WTC11 (cell line): ENCODE measurements around the gene RPP40. TPM values are rescaled to one million over a fixed set of nuclear protein-coding genes. Genes with fewer than 3 reads are reported as not detected.

Experiments used
- ATAC-seq: fragments of 200-7000 bp; cut with Tn5 transposase; 2 replicates; pipeline ENCODE4 v1.10.0; 2021; ENCODE audit warnings: mild to moderate bottlenecking, moderate library complexity
- CTCF ChIA-PET: fragments of 300-600 bp; sonication (Branson Sonifier 250); formaldehyde crosslinking; loops from one replicate; lab custom pipeline; 2021; ENCODE audit warnings: antibody characterized with exemption; lab: Charles Lee
- POLR2A ChIA-PET: fragments of 350-600 bp; sonication (Branson Sonifier 250); formaldehyde crosslinking; loops from one replicate; lab custom pipeline; 2021; ENCODE audit warnings: antibody characterized with exemption; lab: Charles Lee
- DNase-seq: peaks from one replicate; pipeline ENCODE4 v3.0.0; 2021; ENCODE audit warnings: low spot score
- H3K27ac Mint-ChIP-seq: 2 replicates; pipeline ENCODE4 v1.8.0; 2021; ENCODE audit warnings: mixed read lengths
- H3K27me3 Mint-ChIP-seq: 2 replicates; pipeline ENCODE4 v1.8.0; 2021; ENCODE audit warnings: low read depth, mild to moderate bottlenecking, moderate library complexity, mixed read lengths
- H3K36me3 Mint-ChIP-seq: 2 replicates; pipeline ENCODE4 v1.8.0; 2021; ENCODE audit warnings: mixed read lengths
- H3K4me1 Mint-ChIP-seq: 2 replicates; pipeline ENCODE4 v1.8.0; 2022; ENCODE audit warnings: mixed read lengths
- H3K4me3 Mint-ChIP-seq: 2 replicates; pipeline ENCODE4 v1.8.0; 2021; ENCODE audit warnings: mild to moderate bottlenecking, moderate library complexity, mixed read lengths
- H3K9me3 Mint-ChIP-seq: 2 replicates; pipeline ENCODE4 v1.8.0; 2021; ENCODE audit warnings: mixed read lengths
- AFF4 ChIP-seq: sonication (generic); formaldehyde crosslinking; IDR thresholded peaks from 2 replicates; pipeline ENCODE4 v1.8.1; 2023; ENCODE audit warnings: mild to moderate bottlenecking, missing genetic modification reagents, borderline replicate concordance
- ATF2 ChIP-seq: sonication (generic); formaldehyde crosslinking; IDR thresholded peaks from 2 replicates; pipeline ENCODE4 v1.8.1; 2022; ENCODE audit warnings: low read depth, missing genetic modification reagents, borderline replicate concordance
- ATF6 ChIP-seq: sonication (generic); formaldehyde crosslinking; IDR thresholded peaks from 2 replicates; pipeline ENCODE4 v1.8.1; 2023; ENCODE audit warnings: mild to moderate bottlenecking, missing genetic modification reagents
- EMX1 ChIP-seq: fragments of 250-450 bp; sonication (Bioruptor Pico); IDR thresholded peaks from 2 replicates; pipeline ENCODE4 v1.8.0; 2021; ENCODE audit warnings: mild to moderate bottlenecking
- FOXK1 ChIP-seq: sonication (generic); formaldehyde crosslinking; IDR thresholded peaks from 2 replicates; pipeline ENCODE4 v1.8.0; 2022; ENCODE audit warnings: mild to moderate bottlenecking, moderate library complexity, missing genetic modification reagents
- GTF2I ChIP-seq: fragments of 250-450 bp; sonication (Bioruptor Pico); conservative IDR thresholded peaks from 2 replicates; pipeline ENCODE4 v1.4.0; 2021; ENCODE audit warnings: mild to moderate bottlenecking
- HMGXB4 ChIP-seq: sonication (generic); formaldehyde crosslinking; IDR thresholded peaks from 2 replicates; pipeline ENCODE4 v1.8.1; 2023; ENCODE audit warnings: mild to moderate bottlenecking, moderate library complexity, missing genetic modification reagents
- JAZF1 ChIP-seq: fragments of 250-450 bp; sonication (Bioruptor Pico); IDR thresholded peaks from 2 replicates; pipeline ENCODE4 v1.9.0; 2021; ENCODE audit warnings: moderate library complexity, mild to moderate bottlenecking, inconsistent platforms
- MAX ChIP-seq: sonication (generic); formaldehyde crosslinking; IDR thresholded peaks from 2 replicates; pipeline ENCODE4 v1.8.0; 2022; ENCODE audit warnings: mild to moderate bottlenecking, missing genetic modification reagents
- MXD4 ChIP-seq: fragments of 250-450 bp; sonication (Bioruptor Pico); IDR thresholded peaks from 2 replicates; pipeline ENCODE4 v1.8.0; 2021; ENCODE audit warnings: mild to moderate bottlenecking, moderate library complexity, borderline replicate concordance
- PREB ChIP-seq: sonication (generic); formaldehyde crosslinking; IDR thresholded peaks from 2 replicates; pipeline ENCODE4 v1.8.1; 2022; ENCODE audit warnings: mild to moderate bottlenecking, missing genetic modification reagents, moderate library complexity, borderline replicate concordance
- RELA ChIP-seq: sonication (generic); formaldehyde crosslinking; IDR thresholded peaks from 2 replicates; pipeline ENCODE4 v1.8.1; 2022; ENCODE audit warnings: missing genetic modification reagents, mild to moderate bottlenecking, borderline replicate concordance
- SOX15 ChIP-seq: fragments of 250-450 bp; sonication (Bioruptor Pico); IDR thresholded peaks from 2 replicates; pipeline ENCODE4 v1.9.0; 2021; ENCODE audit warnings: mild to moderate bottlenecking
- TP53 ChIP-seq: sonication (generic); formaldehyde crosslinking; IDR thresholded peaks from 2 replicates; pipeline ENCODE4 v1.8.1; 2023; ENCODE audit warnings: mild to moderate bottlenecking, missing genetic modification reagents
- ZBTB21 ChIP-seq: sonication (generic); formaldehyde crosslinking; IDR thresholded peaks from 2 replicates; pipeline ENCODE4 v1.8.1; 2023; ENCODE audit warnings: mild to moderate bottlenecking, missing genetic modification reagents, borderline replicate concordance
- ZNF317 ChIP-seq: sonication (generic); formaldehyde crosslinking; IDR thresholded peaks from 2 replicates; pipeline ENCODE4 v1.8.1; 2023; ENCODE audit warnings: low read depth, mild to moderate bottlenecking, moderate library complexity, missing genetic modification reagents, borderline replicate concordance
- ZNF396 ChIP-seq: fragments of 250-450 bp; sonication (Bioruptor Pico); IDR thresholded peaks from 2 replicates; pipeline ENCODE4 v1.8.0; 2021; ENCODE audit warnings: mild to moderate bottlenecking, moderate library complexity, borderline replicate concordance
- ZNF512 ChIP-seq: sonication (generic); formaldehyde crosslinking; IDR thresholded peaks from 2 replicates; pipeline ENCODE4 v1.8.1; 2022; ENCODE audit warnings: missing genetic modification reagents, borderline replicate concordance
- ZNF671 ChIP-seq: fragments of 250-450 bp; sonication (Bioruptor Pico); IDR thresholded peaks from 2 replicates; pipeline ENCODE4 v1.8.0; 2021; ENCODE audit warnings: mild to moderate bottlenecking
- total RNA-seq: library from RNA; stranded (reverse); gene quantifications from 3 replicates; pipeline ENCODE4 v1.2.3, GENCODE V29; 2021
- TF ChIP-seq, protein P1 (sequence below): sonication (generic); formaldehyde crosslinking; IDR thresholded peaks from 2 replicates; pipeline ENCODE4 v1.8.0; 2022; ENCODE audit warnings: mild to moderate bottlenecking, missing genetic modification reagents

RPP40 gene
- total RNA-seq, 1 experiment from 2014 or later = 12.2 TPM

- ChIA-PET POLR2A (interaction anchor here (0.5 to 0.8 kb wide), 2 partner anchors 19 to 1526 kb away, joined by 3 read pairs; no protein-coding TSS in a partner anchor), CTCF (interaction anchor here (0.9 to 1.5 kb wide), 5 partner anchors 10 to 68 kb away, joined by 3 to 9 read pairs (median 4); no protein-coding TSS in a partner anchor)
- peak overlapping the region; percentile 79 for H3K27ac Mint-ChIP-seq
- peaks cover 12% of the 10 kb centered on the region for H3K27me3 Mint-ChIP-seq
- H3K9me3 Mint-ChIP-seq = no peaks in the 10 kb centered on the region
- H3K4me1 Mint-ChIP-seq = peaks cover 20% of the 10 kb centered on the region
- peak overlapping the region; percentile 89 for H3K4me3 Mint-ChIP-seq
- ATAC-seq (peak; percentile 72), DNase-seq (peak; percentile 67)
- H3K36me3 Mint-ChIP-seq = no peaks in the 10 kb centered on the region
- TF ChIP-seq HMGXB4 (CRISPR knock-in tag) (no peak), GTF2I (CRISPR knock-in tag) (no peak), MXD4 (CRISPR knock-in tag) (no peak), EMX1 (no peak), SOX15 (CRISPR knock-in tag) (no peak), PREB (CRISPR knock-in tag) (no peak), AFF4 (no peak), ZNF396 (no peak), ZNF317 (no peak), FOXK1 (CRISPR knock-in tag) (peak; percentile 47; the same call in 1 of the 2 replicates), ATF2 (CRISPR knock-in tag) (no peak), ZNF512 (CRISPR knock-in tag) (no peak), ATF6 (CRISPR knock-in tag) (no peak), ZBTB21 (CRISPR knock-in tag) (no peak), RELA (CRISPR knock-in tag) (no peak), TP53 (CRISPR knock-in tag) (no peak), ZNF671 (no peak), MAX (CRISPR knock-in tag) (no peak), JAZF1 (CRISPR knock-in tag) (no peak)
- TF ChIP-seq, protein P1, sequence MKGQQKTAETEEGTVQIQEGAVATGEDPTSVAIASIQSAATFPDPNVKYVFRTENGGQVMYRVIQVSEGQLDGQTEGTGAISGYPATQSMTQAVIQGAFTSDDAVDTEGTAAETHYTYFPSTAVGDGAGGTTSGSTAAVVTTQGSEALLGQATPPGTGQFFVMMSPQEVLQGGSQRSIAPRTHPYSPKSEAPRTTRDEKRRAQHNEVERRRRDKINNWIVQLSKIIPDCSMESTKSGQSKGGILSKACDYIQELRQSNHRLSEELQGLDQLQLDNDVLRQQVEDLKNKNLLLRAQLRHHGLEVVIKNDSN (CRISPR knock-in tag) = peak; percentile 85
Observed at GRCh38 chr6:5025911-5026819, 22.3 kb upstream of the RPP40 start.
